Measurements from ENCODE around the gene IRAK1. TPM values are rescaled to one million over a fixed set of nuclear protein-coding genes. Genes with fewer than 3 reads are reported as not detected.
"Not testable (repeated sequence)": the region's sequence is repeated elsewhere in the genome, so short reads cannot be mapped to it uniquely, and the experiment has no call there.

The IRAK1 gene
- total RNA-seq, 2 donors from 2014 or later: 136 to 258 TPM

GRCh38 chrX:153992180-153992579, 27.5 kb downstream of the IRAK1 start:
- Mint-ChIP-seq H3K9me3 (no peaks in the 10 kb centered on the region), H3K27me3 (peaks cover 0 to 2% of the 10 kb centered on the region in 2 donors), H3K36me3 (no peaks in the 10 kb centered on the region), H3K4me1 (ENCODE audit: low read depth in 2 of 2) (peaks cover 3 to 6% of the 10 kb centered on the region in 2 donors), H3K4me3 (no peak overlapping the region), H3K27ac (no peak overlapping the region)
- no peak for ATAC-seq
- DNase-seq (ENCODE audit: low spot score): no peak

- H3K4me3 Mint-ChIP-seq: peak overlapping the region; percentile 9
- H3K27ac Mint-ChIP-seq: peak overlapping the region in 1 of 2 donors; percentile 37
- H3K9me3 Mint-ChIP-seq: no peaks in the 10 kb centered on the region
- peaks cover 3 to 6% of the 10 kb centered on the region in 2 donors for H3K4me1 Mint-ChIP-seq (ENCODE audit: low read depth in 2 of 2)
- DNase-seq (ENCODE audit: low spot score) (no peak), ATAC-seq (no peak)
- peaks cover 0 to 2% of the 10 kb centered on the region in 2 donors for H3K27me3 Mint-ChIP-seq
- no peaks in the 10 kb centered on the region for H3K36me3 Mint-ChIP-seq
Measured at GRCh38 chrX:153991013-153991580, 28.6 kb downstream of the IRAK1 start.

GRCh38 chrX:153989973-153990655, 29.6 kb downstream of the IRAK1 start:
- ATAC-seq (no peak), DNase-seq (ENCODE audit: low spot score) (no peak)
- no peaks in the 10 kb centered on the region for H3K36me3 Mint-ChIP-seq
- H3K4me1 Mint-ChIP-seq (ENCODE audit: low read depth in 2 of 2): peaks cover 3 to 8% of the 10 kb centered on the region in 2 donors
- peaks cover 0 to 2% of the 10 kb centered on the region in 2 donors for H3K27me3 Mint-ChIP-seq
- H3K4me3 Mint-ChIP-seq: peak overlapping the region; percentile 24
- H3K27ac Mint-ChIP-seq: peak overlapping the region; percentile 39 to 43
- H3K9me3 Mint-ChIP-seq: no peaks in the 10 kb centered on the region

GRCh38 chrX:153988493-153988892, 31.2 kb downstream of the IRAK1 start:
- Mint-ChIP-seq H3K9me3 (no peaks in the 10 kb centered on the region), H3K4me1 (ENCODE audit: low read depth in 2 of 2) (peaks cover 8 to 13% of the 10 kb centered on the region in 2 donors), H3K36me3 (no peaks in the 10 kb centered on the region), H3K27ac (no peak overlapping the region), H3K27me3 (peaks cover 0 to 2% of the 10 kb centered on the region in 2 donors), H3K4me3 (no peak overlapping the region)
- ATAC-seq: no peak
- DNase-seq (ENCODE audit: low spot score): no peak

GRCh38 chrX:153984351-153985178, 35.1 kb downstream of the IRAK1 start:
- ATAC-seq (peak in 1 of 2 donors; percentile 37), DNase-seq (ENCODE audit: low spot score) (no peak)
- no peaks in the 10 kb centered on the region for H3K36me3 Mint-ChIP-seq
- H3K4me1 Mint-ChIP-seq (ENCODE audit: low read depth in 2 of 2): peaks cover 25 to 28% of the 10 kb centered on the region in 2 donors
- peak overlapping the region; percentile 70 for H3K4me3 Mint-ChIP-seq
- no peaks in the 10 kb centered on the region for H3K9me3 Mint-ChIP-seq
- H3K27ac Mint-ChIP-seq: peak overlapping the region; percentile 70 to 79
- peaks cover 0 to 3% of the 10 kb centered on the region in 2 donors for H3K27me3 Mint-ChIP-seq

GRCh38 chrX:153983321-153983801, 36.3 kb downstream of the IRAK1 start:
- Mint-ChIP-seq H3K4me1 (ENCODE audit: low read depth in 2 of 2) (peaks cover 25 to 28% of the 10 kb centered on the region in 2 donors), H3K27me3 (peaks cover 0 to 3% of the 10 kb centered on the region in 2 donors), H3K9me3 (no peaks in the 10 kb centered on the region), H3K4me3 (peak overlapping the region; percentile 77), H3K27ac (peak overlapping the region; percentile 74 to 81), H3K36me3 (no peaks in the 10 kb centered on the region)
- ATAC-seq (no peak), DNase-seq (ENCODE audit: low spot score) (no peak)

GRCh38 chrX:153981771-153982533, 37.8 kb downstream of the IRAK1 start:
- no peaks in the 10 kb centered on the region for H3K9me3 Mint-ChIP-seq
- ATAC-seq: peak; percentile 57 to 68
- H3K27me3 Mint-ChIP-seq: peaks cover 0 to 3% of the 10 kb centered on the region in 2 donors
- H3K36me3 Mint-ChIP-seq: no peaks in the 10 kb centered on the region
- peak overlapping the region; percentile 77 for H3K4me3 Mint-ChIP-seq
- H3K4me1 Mint-ChIP-seq (ENCODE audit: low read depth in 2 of 2): peaks cover 25 to 28% of the 10 kb centered on the region in 2 donors
- DNase-seq (ENCODE audit: low spot score): peak; percentile 73
- peak overlapping the region; percentile 74 to 81 for H3K27ac Mint-ChIP-seq

- peaks cover 25 to 28% of the 10 kb centered on the region in 2 donors for H3K4me1 Mint-ChIP-seq (ENCODE audit: low read depth in 2 of 2)
Measured at GRCh38 chrX:153981231-153981630, 38.5 kb downstream of the IRAK1 start.

GRCh38 chrX:153980394-153980793, 39.3 kb downstream of the IRAK1 start:
- H3K4me1 Mint-ChIP-seq (ENCODE audit: low read depth in 2 of 2): peaks cover 25 to 28% of the 10 kb centered on the region in 2 donors
- DNase-seq (ENCODE audit: low spot score): not testable (repeated sequence)
- H3K4me3 Mint-ChIP-seq: peak overlapping the region; percentile 71

More at GRCh38 chrX:153981231-153981630, 38.5 kb downstream of the IRAK1 start:
- no peak for ATAC-seq
- Mint-ChIP-seq H3K9me3 (no peaks in the 10 kb centered on the region), H3K27ac (peak overlapping the region; percentile 57 to 81), H3K36me3 (no peaks in the 10 kb centered on the region), H3K4me3 (peak overlapping the region; percentile 77), H3K27me3 (peaks cover 0 to 3% of the 10 kb centered on the region in 2 donors)
- DNase-seq (ENCODE audit: low spot score): no peak

GRCh38 chrX:153974726-153975286, 44.9 kb downstream of the IRAK1 start:
- Mint-ChIP-seq H3K9me3 (no peaks in the 10 kb centered on the region), H3K4me3 (no peak overlapping the region), H3K27ac (peak overlapping the region; percentile 94 to 95), H3K36me3 (no peaks in the 10 kb centered on the region), H3K4me1 (ENCODE audit: low read depth in 2 of 2) (peaks cover 8 to 16% of the 10 kb centered on the region in 2 donors), H3K27me3 (no peaks in the 10 kb centered on the region)
- ATAC-seq: no peak
- no peak for DNase-seq (ENCODE audit: low spot score)

More at GRCh38 chrX:153980394-153980793, 39.3 kb downstream of the IRAK1 start:
- not testable (repeated sequence) for H3K27me3 Mint-ChIP-seq, H3K9me3 Mint-ChIP-seq, H3K36me3 Mint-ChIP-seq
- peak; percentile 68 to 71 for ATAC-seq
- peak overlapping the region; percentile 57 to 81 for H3K27ac Mint-ChIP-seq

GRCh38 chrX:153974003-153974725, 45.5 kb downstream of the IRAK1 start:
- ATAC-seq (no peak), DNase-seq (ENCODE audit: low spot score) (no peak)
- Mint-ChIP-seq H3K4me3 (peak overlapping the region; percentile 87), H3K27ac (peak overlapping the region; percentile 94 to 95), H3K9me3 (no peaks in the 10 kb centered on the region), H3K36me3 (no peaks in the 10 kb centered on the region), H3K4me1 (ENCODE audit: low read depth in 2 of 2) (peaks cover 8 to 20% of the 10 kb centered on the region in 2 donors), H3K27me3 (no peaks in the 10 kb centered on the region)
